ENCODE results near the gene GALC.

The GALC gene

GRCh38 chr14:87992718-87993628 lies at the start of gene GALC:
Gene GALC (minus strand): TSS chr14:87993182. CDS start chr14:87993164, 18 bp downstream.
- H3K4me3 ChIP-seq (ENCODE audit: low read depth, low read length), result peak within 1 kb of the TSS; percentile 62
- in situ Hi-C loops (cut with HindIII; ENCODE audit: low sequenced_read_pairs), result no loop called here
- no peak for TF ChIP-seq CTCF (IDR thresholded peaks at IDR 0.05; ENCODE audit: low read depth, low read length)
- peak; percentile 94 for DNase-seq (ENCODE audit: low read depth, low spot score)

- H3K4me3 ChIP-seq (ENCODE audit: low read depth, low read length), result no peak overlapping the region
- no peak for DNase-seq (ENCODE audit: low read depth, low spot score)
- in situ Hi-C loops (cut with HindIII; ENCODE audit: low sequenced_read_pairs), result no loop called here
- no peak for TF ChIP-seq CTCF (IDR thresholded peaks at IDR 0.05; ENCODE audit: low read depth, low read length)
Measured at GRCh38 chr14:88040146-88040545, 47.2 kb upstream of the GALC start.

- DNase-seq (ENCODE audit: low read depth, low spot score), result no peak
- in situ Hi-C loops (cut with HindIII; ENCODE audit: low sequenced_read_pairs), result no loop called here
- no peak overlapping the region for H3K4me3 ChIP-seq (ENCODE audit: low read depth, low read length)
- no peak for TF ChIP-seq CTCF (IDR thresholded peaks at IDR 0.05; ENCODE audit: low read depth, low read length)
Measured at GRCh38 chr14:88039197-88039596, 46.2 kb upstream of the GALC start.

- H3K4me3 ChIP-seq (ENCODE audit: low read depth, low read length), result no peak overlapping the region
- DNase-seq (ENCODE audit: low read depth, low spot score), result no peak
- in situ Hi-C loops (cut with HindIII; ENCODE audit: low sequenced_read_pairs), result no loop called here
- no peak for TF ChIP-seq CTCF (IDR thresholded peaks at IDR 0.05; ENCODE audit: low read depth, low read length)
Measured at GRCh38 chr14:88037325-88037724, 44.3 kb upstream of the GALC start.

GRCh38 chr14:88036422-88036821 lies 43.4 kb upstream of the GALC start:
- no peak overlapping the region for H3K4me3 ChIP-seq (ENCODE audit: low read depth, low read length)
- no peak for DNase-seq (ENCODE audit: low read depth, low spot score)
- in situ Hi-C loops (cut with HindIII; ENCODE audit: low sequenced_read_pairs), result no loop called here
- TF ChIP-seq CTCF (IDR thresholded peaks at IDR 0.05; ENCODE audit: low read depth, low read length), result no peak

GRCh38 chr14:88034076-88034475 lies 41.1 kb upstream of the GALC start:
- in situ Hi-C loops (cut with HindIII; ENCODE audit: low sequenced_read_pairs), result no loop called here
- no peak for TF ChIP-seq CTCF (IDR thresholded peaks at IDR 0.05; ENCODE audit: low read depth, low read length)
- DNase-seq (ENCODE audit: low read depth, low spot score), result no peak
- H3K4me3 ChIP-seq (ENCODE audit: low read depth, low read length), result no peak overlapping the region

All from astrocyte of the spinal cord (primary cell).